ENCODE results near the gene SI. TPM values are rescaled to one million over a fixed set of nuclear protein-coding genes. Genes with fewer than 3 reads are reported as not detected.

The SI gene
- total RNA-seq, 1 donor from 2014 or later = not detected

DNA sequence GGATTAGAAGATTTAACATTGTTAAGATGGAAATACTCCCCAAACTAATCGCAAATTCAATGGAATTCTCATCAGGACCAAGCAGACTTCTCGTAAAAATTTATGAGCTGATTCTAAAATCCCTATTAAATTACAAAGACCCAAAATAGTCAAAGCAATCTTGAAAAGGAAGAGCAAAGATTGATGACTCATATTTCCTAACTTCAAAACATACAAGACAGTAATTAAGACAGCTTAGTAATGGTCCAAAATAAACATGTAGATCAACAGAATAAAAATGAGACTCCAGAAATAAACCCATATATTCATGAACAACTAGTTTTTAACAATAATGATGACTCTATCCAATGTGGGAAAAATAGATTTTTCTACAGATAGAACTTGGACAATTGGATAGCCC lies 148.7 kb downstream of the SI start:
- Mint-ChIP-seq H3K9me3 (ENCODE audit: unreplicated experiment) (peaks cover 11% of the 10 kb centered on the region), H3K36me3 (ENCODE audit: unreplicated experiment) (no peaks in the 10 kb centered on the region), H3K27ac (ENCODE audit: unreplicated experiment) (no peak overlapping the region), H3K4me1 (ENCODE audit: unreplicated experiment) (no peaks in the 10 kb centered on the region), H3K27me3 (ENCODE audit: unreplicated experiment) (no peaks in the 10 kb centered on the region), H3K4me3 (ENCODE audit: unreplicated experiment) (no peak overlapping the region)
- TF ChIP-seq, protein P1, sequence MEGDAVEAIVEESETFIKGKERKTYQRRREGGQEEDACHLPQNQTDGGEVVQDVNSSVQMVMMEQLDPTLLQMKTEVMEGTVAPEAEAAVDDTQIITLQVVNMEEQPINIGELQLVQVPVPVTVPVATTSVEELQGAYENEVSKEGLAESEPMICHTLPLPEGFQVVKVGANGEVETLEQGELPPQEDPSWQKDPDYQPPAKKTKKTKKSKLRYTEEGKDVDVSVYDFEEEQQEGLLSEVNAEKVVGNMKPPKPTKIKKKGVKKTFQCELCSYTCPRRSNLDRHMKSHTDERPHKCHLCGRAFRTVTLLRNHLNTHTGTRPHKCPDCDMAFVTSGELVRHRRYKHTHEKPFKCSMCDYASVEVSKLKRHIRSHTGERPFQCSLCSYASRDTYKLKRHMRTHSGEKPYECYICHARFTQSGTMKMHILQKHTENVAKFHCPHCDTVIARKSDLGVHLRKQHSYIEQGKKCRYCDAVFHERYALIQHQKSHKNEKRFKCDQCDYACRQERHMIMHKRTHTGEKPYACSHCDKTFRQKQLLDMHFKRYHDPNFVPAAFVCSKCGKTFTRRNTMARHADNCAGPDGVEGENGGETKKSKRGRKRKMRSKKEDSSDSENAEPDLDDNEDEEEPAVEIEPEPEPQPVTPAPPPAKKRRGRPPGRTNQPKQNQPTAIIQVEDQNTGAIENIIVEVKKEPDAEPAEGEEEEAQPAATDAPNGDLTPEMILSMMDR (IDR thresholded peaks at IDR 0.05) = no peak
- DNase-seq (ENCODE audit: extremely low spot score, unreplicated experiment) = no peak

Other genes starting within 250 kb of the SI start
- 0.27 and 0.37 TPM in 2 replicates for gene SLITRK3, start 117.9 kb upstream of the SI start, total RNA-seq